HG03439 (cell line): Measurements from ENCODE around the gene ZNF543.
"Not testable (repeated sequence)": the region's sequence is repeated elsewhere in the genome, so short reads cannot be mapped to it uniquely, and the experiment has no call there.

Experiments used
- ATAC-seq: cut with Tn5 transposase; IDR thresholded peaks from one replicate; pipeline ENCODE4 v1.9.1; 2021; ENCODE audit warnings: mild to moderate bottlenecking, moderate library complexity; ENCODE audit not compliant: unreplicated experiment

The ZNF543 gene

DNA sequence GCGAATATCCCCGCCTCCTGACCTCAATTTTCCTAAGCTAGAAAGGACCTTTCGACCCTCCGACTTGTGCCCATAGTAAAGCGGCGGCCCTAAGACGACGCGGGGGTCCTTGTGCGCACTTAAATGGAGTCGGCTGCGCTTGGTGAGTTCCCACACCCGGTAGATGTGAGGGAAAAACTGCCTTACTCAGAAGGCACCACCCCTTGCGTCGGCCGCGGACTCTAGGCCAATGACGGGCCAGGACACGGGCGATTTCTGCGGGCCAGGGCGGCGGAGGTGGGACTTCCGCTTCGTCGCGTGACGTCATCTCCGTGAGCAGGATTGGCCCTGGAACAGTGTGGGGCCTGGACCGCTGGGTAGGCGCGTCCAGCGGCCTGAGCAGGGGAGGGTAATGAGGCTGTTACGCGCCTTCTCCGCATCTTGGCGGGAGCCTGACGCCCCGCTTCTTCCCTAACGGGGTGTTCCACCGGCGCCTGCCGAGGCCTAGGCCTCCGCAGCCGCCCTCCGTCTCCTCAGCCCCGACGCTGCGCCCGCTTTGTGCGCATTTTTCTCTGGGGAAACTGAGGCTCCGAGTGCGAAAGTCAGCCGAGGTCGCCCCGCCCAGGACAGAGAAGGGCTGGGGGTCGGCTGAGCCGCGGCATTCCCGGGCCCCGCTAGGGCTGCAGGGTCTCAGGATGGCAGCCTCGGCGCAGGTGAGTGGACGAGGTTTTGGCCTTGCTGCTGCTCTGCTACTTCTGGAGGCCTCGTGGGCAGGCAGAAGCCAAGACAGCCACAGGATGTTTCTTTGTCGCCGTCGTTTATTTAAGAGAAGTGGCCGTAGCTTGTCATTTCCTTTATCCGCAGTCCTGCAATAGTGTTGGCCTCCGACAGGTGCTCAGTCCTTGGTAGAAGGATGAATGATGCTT, at the start of gene ZNF543:
TSS of gene ZNF543 (plus strand) at position 293 of the 905 bp plus-strand sequence. CDS start at position 675, 382 bp downstream.
- peak; percentile 98 for ATAC-seq

DNA sequence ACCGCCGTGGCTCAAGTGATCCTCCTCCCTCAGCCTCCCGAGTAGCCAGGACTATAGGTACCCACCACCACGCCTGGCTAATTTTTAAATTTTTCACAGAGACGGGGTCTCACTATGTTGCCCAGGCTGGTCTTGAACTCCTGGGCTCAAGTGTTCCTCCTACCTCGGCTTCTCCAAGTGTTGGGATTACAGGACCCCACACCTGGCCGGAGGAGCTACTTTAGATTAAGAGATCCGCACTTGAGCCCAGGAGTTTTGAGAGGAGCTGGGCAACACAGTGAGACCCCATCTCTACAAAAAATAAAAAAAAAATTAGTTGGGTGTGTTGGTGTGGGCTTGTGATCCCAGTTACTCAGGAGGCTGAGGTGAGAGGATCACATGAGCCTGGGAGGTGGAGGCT, 49.0 kb upstream of the ZNF543 start:
- ATAC-seq, result no peak

DNA sequence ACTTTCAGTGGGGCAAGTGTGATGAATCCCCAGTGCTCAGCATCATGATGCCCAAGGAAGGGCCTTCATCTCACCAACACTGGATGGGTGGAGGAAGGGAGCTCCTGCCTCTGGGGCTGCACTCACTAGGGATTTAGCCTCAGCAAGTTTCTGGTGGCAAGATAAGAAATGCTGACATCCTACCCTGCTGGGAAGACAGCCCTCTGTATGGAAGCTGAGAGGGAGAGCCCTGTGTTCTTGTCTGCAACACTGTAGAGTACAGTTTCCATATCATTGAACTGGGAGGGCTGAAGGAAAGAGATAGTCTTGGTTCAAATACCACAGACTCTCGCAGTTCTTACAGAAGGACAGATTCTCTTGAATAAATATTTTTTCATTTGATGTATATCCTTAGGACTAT, 47.3 kb upstream of the ZNF543 start:
- ATAC-seq, result no peak

DNA sequence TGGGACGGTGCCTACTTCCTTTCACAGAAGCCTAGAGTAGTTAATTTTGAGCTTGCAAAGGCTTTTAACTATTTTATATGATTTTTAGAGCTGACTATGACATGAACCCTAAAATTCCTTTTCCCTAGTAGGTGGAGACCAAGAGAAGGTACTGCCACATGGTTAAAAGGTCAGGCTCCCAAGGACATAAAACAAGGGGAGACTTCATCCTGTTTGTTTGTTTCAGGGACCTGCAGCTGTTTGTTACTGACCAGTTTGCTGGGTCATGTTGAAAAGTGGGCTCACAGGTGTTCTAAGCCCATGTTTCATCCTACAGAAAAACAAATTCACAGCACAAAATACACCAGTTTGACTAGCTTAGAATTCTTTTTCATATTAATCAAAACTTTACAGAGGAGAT, 43.8 kb upstream of the ZNF543 start:
- no peak for ATAC-seq

DNA sequence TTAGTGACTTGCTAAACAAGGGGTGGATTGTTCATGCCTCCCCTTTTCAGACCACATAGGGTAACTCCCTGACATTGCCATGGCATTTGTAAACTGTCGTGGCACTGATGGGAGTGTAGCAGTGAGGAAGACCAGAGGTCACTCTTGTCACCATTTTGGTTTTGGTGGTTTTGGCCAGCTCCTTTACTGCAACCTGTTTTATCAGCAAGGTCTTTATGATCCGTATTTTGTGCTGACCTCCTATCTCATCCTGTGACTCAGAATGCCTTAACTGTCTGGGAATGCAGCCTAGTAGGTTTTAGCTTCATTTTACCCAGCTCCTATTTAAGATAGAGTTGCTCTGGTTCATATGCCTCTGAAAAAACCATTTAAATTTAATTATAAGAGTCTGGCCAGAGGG, 41.8 kb upstream of the ZNF543 start:
- ATAC-seq, result not testable (repeated sequence)

DNA sequence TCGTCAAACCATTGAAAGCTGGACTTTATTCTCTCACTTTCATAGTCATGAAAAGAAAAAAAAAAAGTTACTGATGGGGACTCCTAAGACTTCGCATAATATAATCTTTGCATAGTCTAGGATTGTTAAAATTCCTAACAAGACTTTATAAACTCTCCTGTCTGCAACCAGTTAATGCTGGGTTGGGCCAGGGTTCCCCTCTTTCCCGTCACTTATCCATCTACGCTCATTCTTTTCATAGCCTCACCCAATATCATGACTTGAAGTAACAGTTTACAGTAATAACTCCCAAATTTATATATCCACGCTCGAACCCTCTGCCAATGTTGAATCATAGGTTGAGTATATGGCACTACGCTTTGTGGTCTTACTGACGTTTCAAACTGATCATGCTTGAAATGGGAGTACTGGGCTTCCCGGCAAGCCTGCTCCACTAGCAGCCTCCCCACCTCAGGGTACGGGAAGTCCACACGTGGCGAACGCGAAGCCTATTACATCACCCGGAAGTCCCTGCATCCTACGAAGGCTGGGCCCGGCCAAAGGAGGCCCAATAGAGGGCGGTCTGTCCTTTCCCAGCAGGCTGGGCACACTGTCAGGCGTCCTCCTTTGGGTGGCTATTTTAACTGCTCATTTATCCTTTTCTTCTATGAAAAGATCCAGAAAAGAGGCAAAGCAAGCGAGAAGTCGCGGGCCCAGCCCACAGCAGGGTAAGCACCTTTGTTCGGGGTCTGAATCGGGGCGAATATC, 40.7 kb upstream of the ZNF543 start:
- ATAC-seq, result peak; percentile 64

DNA sequence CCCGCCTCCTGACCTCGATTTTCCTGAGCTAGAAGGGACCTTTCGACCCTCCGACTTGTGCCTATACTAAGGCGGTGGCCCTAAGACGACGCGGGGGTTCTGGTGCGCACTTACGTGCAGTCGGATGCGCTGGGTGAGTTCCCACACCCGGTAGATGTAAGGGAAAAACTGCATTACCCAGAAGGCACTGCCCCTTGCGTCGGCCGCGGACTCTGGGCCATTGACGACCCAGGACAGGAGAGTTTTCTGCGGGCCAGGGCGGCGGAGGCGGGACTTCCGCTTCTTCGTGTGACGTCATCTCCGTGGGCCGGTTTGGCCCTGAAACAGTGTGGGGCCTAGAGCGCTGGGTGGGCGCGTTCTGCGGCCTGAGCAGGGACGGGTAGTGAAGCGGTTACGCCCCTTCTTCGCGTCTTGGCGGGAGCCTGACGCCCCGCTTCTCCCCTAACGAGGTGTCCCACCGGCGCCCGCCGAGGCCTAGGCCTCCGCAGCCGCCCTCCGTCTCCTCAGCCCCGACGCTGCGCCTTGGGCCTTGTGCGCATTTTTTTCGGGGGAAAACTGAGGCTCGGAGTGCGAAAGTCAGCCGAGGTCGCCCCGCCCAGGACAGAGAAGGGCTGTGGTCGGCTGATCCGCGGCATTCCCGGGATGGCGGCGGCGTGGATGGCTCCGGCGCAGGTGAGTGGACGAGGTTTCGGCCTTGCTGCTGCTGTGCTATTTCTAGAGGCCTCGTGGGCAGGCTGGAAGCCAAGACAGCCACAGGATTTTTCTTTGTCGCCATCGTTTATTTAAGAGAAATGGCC, 39.9 kb upstream of the ZNF543 start, which contains the start of gene ZNF460:
TSS of gene ZNF460 (plus strand) at position 321 of the 797 bp plus-strand sequence. CDS start at position 643, 322 bp downstream.
- ATAC-seq, result peak; percentile 73

DNA sequence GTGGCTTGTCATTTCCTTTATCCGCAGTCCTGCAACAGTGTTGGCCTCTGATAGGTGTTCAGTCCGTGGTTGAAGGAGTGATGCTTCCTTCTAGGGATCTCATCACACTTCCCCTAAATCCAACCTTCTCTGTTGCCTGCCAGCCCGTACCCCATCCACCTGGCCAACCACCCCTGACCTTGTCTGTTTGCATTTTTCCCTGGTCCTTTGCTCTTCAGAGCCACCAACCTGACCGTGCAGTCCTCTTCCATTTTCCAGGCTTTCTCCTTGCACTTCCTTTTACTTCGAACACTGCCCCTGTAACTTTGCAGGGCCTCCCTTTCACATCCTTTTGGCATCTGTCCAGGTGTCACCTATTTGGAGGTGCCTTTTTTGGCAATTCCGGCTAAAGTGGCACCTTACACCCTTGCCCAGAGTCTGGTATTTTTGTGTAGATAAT, 39.3 kb upstream of the ZNF543 start:
- ATAC-seq, result no peak

DNA sequence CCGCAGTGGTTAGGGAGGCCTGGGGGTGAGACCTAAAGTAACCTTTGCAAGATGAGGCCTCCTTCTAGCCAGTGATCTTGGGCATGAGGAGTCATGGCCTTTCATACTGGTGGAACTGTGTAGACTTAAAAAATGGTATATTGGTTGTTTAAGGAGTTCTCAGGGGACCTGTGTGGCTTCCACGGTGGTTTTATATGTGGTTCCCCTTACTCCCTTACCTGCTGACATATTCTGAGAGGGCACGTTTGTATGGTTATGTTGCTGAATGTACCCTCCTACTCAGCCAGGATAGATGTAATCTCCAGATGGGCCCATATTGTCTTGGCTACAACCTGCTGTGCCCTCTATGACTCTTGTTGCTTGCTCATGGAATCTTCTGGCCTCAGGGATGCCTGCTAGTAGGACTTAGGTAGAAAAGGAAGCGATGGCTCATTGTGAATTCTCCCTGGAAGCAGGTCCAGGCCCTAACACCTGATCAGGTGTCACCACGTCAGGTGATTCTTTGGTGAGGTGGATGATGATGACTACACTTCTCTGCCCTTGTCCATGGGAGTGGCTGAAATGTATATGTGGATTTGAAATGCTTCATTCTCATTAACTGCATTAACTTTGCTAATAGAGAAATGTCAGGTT, 38.1 kb upstream of the ZNF543 start:
- no peak for ATAC-seq

DNA sequence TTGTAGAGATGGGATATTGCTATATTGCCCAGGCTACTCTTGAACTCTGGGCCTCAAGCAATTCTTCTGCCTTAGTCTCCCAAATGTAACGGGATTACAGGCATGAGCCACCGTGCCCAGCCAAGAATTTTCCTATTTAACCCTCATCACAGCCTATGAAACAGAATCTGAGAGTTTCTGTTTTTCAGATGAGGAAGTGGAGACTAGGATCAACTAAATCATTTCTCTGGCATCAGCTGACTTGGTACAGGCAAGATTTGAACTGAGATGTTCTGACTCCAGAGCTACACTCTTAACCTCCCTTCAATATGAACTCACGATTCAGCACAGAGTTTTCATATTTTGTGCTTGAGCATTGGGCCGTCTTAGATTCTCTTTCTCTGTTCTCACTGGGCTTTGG, 31.9 kb upstream of the ZNF543 start:
- no peak for ATAC-seq

DNA sequence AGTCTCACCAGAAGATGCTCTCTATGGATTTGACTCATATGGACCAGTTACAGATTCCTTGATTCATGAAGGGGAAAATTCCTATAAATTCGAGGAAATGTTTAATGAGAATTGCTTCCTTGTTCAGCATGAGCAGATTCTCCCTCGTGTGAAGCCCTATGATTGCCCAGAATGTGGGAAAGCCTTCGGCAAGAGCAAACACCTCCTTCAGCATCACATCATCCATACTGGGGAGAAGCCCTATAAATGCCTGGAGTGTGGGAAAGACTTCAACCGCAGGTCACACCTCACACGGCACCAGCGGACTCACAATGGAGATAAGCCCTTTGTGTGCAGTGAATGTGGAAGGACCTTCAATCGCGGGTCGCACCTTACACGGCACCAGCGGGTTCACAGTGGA, 29.3 kb upstream of the ZNF543 start:
- ATAC-seq, result no peak

DNA sequence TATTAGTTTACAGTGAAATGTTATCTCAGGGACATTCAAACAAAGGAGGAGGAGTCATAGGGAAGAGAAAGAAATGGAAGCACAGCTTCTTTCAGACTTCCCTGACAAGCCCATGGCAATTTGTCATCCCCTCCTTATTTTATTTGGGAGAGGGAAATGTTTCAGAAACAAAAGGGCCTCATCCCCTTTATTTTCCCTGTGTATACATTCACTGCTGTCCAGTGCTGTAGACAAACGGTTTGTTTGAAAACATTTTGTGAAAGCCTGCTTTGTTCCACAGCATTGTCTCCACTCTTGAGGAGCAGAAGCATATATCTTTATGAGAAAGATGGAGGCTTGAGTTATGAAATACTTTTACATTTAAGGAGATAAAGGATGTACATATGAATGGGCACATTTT, 27.7 kb upstream of the ZNF543 start:
- no peak for ATAC-seq

DNA sequence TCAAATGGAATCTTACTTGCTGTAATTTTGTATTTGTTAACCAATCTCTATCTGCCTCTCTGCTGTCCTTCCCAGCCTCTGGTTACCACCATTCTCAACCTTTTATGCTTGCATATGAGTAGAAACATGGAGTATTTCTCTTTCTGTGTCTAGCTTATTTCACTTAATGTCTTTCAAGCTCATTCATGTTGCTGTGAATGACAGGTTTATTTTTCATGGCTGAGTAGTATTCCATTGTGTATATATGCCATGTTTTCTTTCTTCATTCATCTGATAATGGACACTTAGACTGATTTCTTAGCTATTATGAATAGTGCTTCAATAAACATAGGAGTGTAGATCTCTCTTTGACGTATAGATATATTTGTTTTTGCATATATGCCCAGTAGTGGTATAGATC, 26.6 kb upstream of the ZNF543 start:
- ATAC-seq, result no peak

DNA sequence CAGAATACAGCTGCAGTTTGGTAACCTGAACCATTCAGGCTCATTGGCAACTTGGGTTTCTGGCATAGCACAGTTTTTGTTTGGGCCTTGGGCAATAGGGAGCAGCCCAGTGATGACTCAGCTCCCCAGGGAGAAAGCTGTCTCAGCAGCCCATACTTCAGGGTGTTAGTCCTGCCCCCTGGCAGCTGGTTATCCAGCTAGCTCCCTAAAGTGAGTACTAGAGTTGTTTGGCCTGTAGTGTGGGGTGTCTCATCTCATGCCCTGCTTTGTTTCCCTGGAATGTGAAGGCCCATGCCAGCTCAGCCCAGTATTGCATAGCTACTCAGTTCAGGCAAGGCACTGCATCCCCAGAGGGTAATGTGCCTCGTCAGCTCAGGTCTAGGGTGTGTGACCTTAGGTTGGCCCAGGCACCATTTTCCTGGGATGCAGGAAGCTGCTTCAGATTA, 18.2 kb upstream of the ZNF543 start:
- ATAC-seq, result no peak

DNA sequence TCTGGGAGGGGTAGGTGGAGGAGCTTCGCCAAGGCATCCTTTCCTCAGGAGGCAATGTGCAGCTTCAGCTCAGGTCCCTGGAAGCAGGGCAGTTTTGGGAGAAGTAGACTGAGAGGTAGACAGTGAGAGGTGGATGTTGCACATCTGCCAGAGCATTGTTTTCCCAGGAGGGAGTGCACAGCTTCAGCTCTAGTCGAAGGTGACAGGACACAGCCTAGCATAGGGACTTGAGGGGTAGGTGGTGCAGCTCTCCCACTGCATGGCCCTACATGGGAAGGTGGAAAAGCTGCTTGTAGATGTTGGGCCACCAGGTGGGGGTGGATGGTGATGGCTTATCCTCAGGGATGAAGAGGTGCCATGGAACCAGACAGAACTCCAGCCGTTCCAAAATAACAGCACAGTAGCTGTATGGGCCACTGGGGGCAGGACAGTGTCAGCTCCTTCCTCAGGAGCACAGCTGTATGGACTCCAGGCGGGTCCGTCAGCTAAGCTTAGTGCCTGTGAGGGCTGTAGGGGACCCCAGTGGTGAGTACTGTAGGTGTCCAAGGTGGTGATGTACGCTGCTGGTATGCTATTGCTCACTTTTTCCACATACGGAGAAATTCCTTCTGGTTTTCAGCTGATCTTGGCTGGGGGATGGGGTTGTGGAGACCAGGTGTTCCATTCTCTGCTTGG, 17.4 kb upstream of the ZNF543 start:
- ATAC-seq, result no peak

DNA sequence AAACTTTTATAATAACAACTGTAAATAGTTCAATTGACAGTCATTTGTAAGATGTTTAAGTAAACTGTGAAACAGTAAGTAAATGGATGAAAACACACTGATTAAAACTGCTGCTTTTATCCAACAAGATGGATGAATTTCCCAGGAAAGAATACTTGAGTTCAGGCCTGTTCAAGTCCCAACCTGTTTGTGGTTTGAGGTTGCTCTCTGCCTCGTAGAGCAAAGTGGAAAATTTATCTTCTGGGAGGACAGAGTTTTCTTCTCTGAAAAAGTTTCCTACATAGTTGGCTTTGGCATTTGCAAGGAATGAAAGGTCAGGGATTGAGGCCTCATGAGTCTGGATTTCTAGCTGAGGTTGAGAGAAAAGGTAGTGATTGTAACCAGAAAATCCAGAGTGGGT, 15.2 kb upstream of the ZNF543 start:
- ATAC-seq, result no peak

DNA sequence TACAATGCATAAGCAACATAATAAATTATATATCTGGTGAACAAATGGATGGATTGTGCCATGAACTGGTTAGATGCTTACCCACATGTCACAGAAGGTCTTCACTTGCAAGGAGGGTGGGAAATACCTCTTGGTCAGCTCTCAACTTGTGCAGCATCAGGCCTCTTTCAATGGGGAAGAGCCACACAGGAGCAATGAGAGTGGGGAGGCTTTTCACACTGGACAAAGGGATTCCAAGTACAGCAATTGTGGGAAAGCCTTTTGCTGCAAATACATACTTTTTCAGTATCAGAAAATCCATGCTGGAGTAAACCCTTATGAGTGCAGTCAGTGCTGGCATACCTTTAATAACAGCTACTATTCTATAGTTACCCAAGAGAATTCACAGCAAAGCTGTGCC, 11.8 kb upstream of the ZNF543 start:
- no peak for ATAC-seq

DNA sequence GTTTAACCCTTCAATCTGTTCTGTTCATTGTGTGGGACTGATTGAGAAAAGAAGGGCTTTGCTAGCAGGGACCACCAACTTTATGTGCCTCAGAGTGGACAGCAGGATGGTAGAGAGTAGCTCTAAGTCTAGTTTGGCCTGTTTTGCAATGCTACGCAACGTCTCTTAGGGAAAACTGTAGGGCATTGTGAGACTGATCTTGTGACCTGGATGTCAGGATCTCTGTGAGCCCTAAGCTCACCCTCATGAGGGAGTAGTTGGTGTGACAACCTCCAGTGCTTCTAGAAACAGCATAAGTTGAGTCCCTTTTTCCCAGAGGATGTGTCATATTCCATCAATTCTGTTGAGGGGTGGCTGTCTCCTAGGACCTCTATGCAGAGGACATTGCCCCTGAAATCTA, 9.5 kb upstream of the ZNF543 start:
- ATAC-seq, result no peak

DNA sequence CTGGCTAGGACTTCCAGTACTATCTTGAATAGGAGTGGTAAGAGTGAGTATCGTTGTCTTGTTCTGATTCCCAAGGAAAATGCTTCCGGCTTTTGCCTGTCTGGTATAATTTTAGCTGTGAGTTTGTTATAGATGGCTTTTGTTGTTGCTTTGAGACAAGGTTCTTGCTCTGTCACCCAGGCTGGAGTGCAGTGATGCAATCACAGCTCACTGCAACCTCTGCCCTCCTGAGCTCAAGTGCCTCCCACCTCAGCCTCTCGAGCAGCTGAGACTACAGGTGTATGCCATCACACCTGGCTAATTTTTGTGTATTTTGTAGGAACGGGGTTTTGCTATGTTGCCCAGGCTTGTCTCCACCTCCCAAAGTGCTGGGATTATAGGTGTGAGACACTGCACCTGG, 6.1 kb upstream of the ZNF543 start:
- ATAC-seq, result no peak

DNA sequence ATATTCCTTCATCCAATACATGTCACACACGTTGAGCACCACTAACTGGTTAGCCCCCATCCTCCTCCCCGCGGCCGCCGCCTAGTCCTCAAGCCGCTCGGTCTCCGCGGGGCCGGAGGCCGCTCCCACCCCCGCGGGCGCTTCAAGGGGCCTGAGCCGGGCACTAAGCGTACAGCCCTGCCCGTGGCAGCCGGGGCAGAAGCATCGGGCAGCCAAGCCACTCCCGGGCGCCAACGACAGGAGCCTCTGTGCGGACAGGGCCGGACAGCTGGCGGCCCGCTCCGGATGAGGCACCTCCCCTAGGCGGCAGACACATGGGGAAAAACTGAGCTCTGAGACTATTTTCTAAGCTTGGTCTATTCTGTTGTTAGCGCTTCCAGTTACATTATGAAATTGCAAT, 2.8 kb upstream of the ZNF543 start:
- no peak for ATAC-seq
